GM19395 (cell line): Measurements from ENCODE around the gene ELMO1.

Experiments used
- ATAC-seq: cut with Tn5 transposase; IDR thresholded peaks from one replicate; pipeline ENCODE4 v1.9.1; 2021; ENCODE audit warnings: mild to moderate bottlenecking, moderate library complexity; ENCODE audit not compliant: unreplicated experiment

Gene ELMO1

DNA sequence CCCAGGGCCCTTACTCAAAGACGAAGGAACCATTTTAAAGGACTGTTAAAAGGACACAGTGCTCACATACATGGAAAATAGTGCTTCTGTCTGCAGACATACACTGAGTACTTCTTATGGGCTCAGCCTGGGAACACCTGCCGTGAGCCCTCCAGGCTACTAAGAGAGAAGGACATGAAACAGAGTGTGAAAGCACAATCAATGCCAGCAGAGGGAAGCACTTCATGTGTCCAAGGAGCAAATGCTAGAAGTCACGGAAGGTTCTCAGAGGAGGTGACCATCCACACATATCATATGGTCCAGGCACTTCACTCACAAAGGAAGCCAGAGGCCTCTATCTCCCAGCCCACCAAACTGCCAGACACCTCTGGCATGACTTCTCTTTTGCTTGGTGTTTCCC, 15.5 kb downstream of the ELMO1 start:
- ATAC-seq: no peak

GRCh38 chr7:37432281-37432920, 16.3 kb downstream of the ELMO1 start:
- ATAC-seq: no peak

DNA sequence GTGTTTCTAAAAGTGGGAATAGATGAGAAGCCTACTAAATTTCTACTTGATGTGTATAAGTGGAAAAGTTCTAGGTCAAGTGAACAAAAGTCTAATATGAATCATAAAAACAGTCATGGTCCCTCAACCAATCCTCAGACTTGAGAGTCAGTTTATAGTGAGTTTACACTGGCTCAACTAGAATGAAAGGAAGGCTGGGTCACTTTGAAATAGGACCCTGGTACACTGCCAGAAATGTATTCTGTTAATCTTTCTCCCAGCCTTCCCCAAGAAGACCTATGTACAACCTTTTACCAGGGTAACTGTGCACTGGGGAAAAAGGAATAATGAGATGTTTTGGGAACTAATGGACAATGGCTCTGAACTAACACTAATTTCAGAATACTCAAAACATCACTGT, 17.3 kb downstream of the ELMO1 start:
- ATAC-seq: no peak

DNA sequence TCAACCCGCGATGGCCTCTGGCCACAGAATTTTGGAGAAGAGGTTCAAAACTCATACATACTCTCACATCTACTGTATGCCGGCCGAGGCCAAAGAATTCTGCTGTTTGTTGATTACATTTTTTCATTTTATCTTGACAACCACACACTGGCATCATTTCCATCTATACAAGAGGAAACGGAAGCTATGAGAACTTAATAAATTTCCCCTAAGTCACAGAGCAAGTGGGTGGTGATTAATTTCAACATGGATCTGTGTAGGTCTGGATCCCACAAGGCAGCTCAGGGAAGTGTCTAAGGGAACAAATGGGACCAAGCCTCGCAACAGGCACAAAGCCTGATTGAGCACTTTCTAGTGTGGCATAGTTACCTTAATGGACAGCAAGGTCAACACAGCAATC, 18.0 kb downstream of the ELMO1 start:
- ATAC-seq: no peak

GRCh38 chr7:37430171-37430570, 18.5 kb downstream of the ELMO1 start:
- no peak for ATAC-seq

- no peak for ATAC-seq
Measured at GRCh38 chr7:37429435-37429791, 19.3 kb downstream of the ELMO1 start.

DNA sequence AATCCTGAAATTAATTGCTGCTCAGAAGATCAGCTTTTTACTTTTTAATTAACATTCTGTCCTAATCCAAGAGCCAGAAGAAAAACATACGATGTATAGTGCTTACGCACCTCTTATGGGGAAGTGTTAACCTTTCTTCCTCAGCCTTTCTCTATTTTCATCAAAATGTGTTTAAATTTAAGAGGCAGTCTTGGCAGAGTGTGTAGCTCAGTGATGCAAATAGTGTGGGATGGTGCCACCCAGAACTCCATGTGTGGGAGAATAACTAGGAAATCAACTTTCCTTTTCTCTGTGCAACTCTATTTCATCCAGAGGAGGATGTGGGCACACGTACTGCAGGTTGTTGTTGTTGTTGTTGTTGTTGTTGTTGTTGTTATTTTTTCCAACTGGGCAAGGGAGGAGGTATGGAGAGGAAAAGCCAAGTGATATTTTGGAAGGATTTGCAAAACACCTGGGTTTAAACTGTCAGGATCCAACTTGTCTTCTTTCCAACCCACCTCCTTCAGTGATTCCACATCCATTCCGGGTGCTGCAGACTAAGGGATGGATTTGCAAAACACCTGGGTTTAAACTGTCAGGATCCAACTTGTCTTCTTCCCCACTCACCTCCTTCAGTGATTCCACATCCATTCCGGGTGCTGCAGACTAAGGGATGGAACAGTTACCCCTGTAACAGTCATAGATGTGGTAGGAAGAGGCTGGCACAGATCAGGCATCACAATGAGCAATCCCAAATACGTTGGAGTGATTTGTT, 19.8 kb downstream of the ELMO1 start:
- ATAC-seq: no peak

- no peak for ATAC-seq
Measured at GRCh38 chr7:37427276-37427940, 21.3 kb downstream of the ELMO1 start.

DNA sequence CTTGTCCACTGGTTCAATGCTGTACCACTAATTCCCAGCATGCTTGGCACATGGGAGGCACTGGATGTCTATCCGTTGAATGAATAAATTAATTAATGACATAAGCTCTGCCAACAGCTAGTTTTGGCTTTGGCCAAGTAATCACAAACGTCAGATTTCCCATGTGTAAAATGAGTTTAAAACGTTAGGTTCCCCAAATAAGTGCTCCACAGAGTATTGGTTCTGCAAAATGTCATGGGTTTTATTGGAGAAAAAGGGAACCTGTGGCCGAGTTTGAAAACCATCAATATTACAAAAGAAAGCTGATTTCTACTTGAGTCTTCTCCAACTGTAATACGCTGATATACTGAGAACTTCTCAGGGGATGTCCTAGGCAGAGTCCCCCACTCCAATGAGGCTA, 23.2 kb downstream of the ELMO1 start:
- no peak for ATAC-seq

GRCh38 chr7:37424995-37425394, 23.7 kb downstream of the ELMO1 start:
- ATAC-seq: no peak

DNA sequence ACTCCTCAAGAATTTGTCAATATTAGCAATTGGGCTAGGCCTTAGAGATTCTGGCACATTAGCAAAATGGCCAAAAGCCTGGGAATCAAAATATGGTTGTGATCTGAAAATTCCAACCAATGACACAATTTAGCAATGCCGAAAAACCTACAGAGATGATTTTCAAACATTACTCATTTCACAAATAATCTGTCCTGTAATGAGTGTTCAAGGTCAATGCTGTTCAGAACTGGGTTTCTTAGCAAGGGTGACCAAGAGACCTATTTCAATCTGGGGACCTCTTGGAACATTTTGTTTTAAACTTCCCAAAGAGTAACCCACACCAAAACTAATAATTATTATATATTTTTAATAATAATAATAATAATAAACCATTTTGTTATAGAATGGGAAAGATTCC, 24.1 kb downstream of the ELMO1 start:
- no peak for ATAC-seq

GRCh38 chr7:37421861-37422500, 26.7 kb downstream of the ELMO1 start:
- no peak for ATAC-seq

DNA sequence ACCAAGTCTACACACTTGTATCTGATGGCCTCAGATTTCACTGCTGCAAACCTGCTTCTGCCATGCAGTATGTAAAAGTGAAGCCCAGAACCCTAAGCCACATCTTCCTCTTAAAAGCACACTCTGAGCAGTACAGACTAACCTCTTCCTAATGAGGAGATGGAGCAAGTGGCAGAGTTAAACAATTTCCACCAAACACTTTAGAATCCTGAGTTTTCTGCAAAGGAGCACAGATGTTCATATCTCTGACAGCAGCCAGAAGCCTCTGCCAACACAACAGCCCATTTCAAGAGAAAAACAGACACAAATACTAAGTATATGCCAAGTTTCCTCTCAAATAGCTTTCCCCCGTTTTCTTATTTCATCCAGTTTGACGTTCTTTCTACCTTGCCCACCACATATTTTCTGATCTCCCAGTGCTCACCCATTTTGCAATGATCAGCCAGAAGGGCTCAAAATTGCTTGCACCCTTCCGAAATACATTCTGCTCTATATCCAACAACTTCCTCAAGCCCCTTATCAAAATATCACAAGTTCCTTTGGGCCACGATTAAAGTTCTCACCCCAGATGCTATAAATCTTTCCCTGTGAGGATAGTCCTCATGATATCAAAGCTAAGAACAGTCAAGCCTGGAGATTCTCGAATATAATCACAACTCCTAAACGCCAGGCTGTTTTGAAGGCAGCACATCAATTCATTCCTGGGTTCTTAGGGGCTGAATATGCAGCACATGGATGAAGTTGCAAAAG, 27.5 kb downstream of the ELMO1 start:
- no peak for ATAC-seq

- no peak for ATAC-seq
Measured at GRCh38 chr7:37419496-37419895, 29.2 kb downstream of the ELMO1 start.

DNA sequence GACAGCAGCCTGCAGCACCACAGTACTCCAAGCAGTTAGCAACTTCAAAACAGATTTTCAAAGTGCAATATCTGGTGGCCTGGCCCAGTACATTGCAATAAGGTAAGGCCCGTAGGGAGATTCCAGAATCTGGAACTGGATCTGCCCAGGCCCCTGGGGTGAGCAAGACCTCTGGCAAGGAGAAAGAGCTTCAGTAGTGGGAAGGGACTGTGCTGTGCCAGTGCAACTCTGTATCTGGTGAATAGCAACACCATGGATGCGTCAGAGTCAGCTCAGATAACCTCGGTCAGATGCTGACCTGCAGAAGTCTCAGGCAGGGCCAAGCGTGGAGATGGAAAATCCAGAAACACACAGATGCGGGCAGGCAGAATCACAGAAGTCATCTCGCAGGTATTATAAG, 30.3 kb downstream of the ELMO1 start:
- ATAC-seq: no peak

GRCh38 chr7:37417107-37417474, 31.6 kb downstream of the ELMO1 start:
- no peak for ATAC-seq

- no peak for ATAC-seq
Measured at GRCh38 chr7:37416378-37417106, 32.1 kb downstream of the ELMO1 start.

- no peak for ATAC-seq
Measured at GRCh38 chr7:37415629-37416028, 33.0 kb downstream of the ELMO1 start.

DNA sequence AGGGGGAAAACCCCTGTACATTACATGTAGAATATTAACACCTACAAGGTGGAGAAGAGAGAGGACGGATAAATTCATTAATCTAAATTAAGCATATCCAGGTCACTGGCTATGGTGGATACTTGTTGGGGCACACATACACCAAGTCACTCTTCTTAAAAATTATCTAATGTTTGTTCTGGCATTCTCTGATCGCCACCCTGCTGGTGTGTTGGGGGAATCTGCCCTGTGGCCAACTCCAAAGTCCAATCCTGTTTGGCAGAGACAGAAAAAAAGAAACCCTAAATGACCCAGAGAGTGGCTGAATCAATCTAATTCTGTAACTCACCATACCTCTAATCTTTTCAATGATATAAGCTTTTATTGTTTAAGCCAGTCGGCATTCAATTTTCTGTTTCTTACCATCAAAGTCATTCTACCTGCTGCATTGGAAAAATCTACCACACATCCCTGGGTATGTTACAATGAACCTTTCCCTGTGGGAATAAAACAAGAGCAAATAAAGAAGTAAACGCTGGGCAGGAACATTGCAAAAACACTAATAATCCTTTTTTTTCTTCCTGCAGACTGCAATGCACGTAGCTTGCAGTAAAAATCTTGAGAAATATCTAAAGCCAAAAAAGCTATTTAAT, 34.2 kb downstream of the ELMO1 start:
- no peak for ATAC-seq

DNA sequence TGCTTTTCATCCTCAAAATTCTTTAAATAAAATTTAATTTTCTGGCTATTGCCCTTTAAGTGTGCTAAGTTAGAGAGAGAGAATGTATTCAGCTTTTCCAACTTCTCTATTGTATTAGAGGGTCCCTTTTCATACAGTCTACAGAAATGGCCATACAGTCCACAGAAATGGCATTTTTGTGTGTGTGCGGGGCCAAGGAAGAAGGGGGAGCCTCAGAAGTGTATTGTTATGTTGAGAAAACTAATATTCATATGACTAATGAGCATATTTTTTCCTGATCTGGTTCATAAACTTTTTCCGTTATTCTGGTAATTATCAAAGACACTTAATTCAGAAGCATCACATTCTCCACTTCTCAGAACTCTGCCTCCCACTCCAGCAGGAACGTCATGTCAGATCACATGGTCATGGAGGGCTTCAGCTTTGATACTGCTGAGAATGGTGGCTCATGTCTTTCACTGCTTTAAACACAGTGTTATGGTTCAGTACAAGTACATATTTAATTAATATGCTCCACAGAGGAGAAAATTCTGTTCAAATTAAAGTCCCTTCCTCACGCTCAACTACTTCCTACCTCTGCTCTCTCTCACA, 37.1 kb downstream of the ELMO1 start:
- no peak for ATAC-seq
